GM19023 (cell line): ENCODE measurements around the gene MXI1.
"Not testable (repeated sequence)": the region's sequence is repeated elsewhere in the genome, so short reads cannot be mapped to it uniquely, and the experiment has no call there.

Experiments used
- ATAC-seq: cut with Tn5 transposase; IDR thresholded peaks from one replicate; pipeline ENCODE4 v1.9.1; 2021; ENCODE audit warnings: mild to moderate bottlenecking, moderate library complexity; ENCODE audit not compliant: unreplicated experiment

The MXI1 gene

GRCh38 chr10:110233846-110234245 is 26.4 kb downstream of the MXI1 start:
- no peak for ATAC-seq

- no peak for ATAC-seq
These were observed 30.6 kb downstream of the MXI1 start for GRCh38 chr10:110237894-110238480.

GRCh38 chr10:110239892-110240291 is 32.5 kb downstream of the MXI1 start:
- ATAC-seq: no peak

GRCh38 chr10:110241407-110241806 is 34.0 kb downstream of the MXI1 start:
- ATAC-seq: no peak

GRCh38 chr10:110241841-110242240 is 34.4 kb downstream of the MXI1 start:
- ATAC-seq: no peak

- ATAC-seq: no peak
These were observed 35.1 kb downstream of the MXI1 start for GRCh38 chr10:110242511-110242910.

- no peak for ATAC-seq
These were observed 37.1 kb downstream of the MXI1 start for GRCh38 chr10:110244550-110244949.

GRCh38 chr10:110247833-110248232 is 40.4 kb downstream of the MXI1 start:
- not testable (repeated sequence) for ATAC-seq

GRCh38 chr10:110249489-110249888 is 42.1 kb downstream of the MXI1 start:
- ATAC-seq: peak; percentile 75

GRCh38 chr10:110251392-110251791 is 44.0 kb downstream of the MXI1 start:
- peak; percentile 66 for ATAC-seq

GRCh38 chr10:110252151-110252550 is 44.7 kb downstream of the MXI1 start:
- ATAC-seq: no peak

GRCh38 chr10:110254467-110254866 is 47.1 kb downstream of the MXI1 start:
- ATAC-seq: no peak

- no peak for ATAC-seq
These were observed 51.1 kb downstream of the MXI1 start for GRCh38 chr10:110258542-110258941.

GRCh38 chr10:110259317-110259716 is 51.9 kb downstream of the MXI1 start:
- ATAC-seq: no peak

GRCh38 chr10:110260746-110261477 is 53.5 kb downstream of the MXI1 start:
- no peak for ATAC-seq

- ATAC-seq: no peak
These were observed 55.8 kb downstream of the MXI1 start for GRCh38 chr10:110263164-110263563.

GRCh38 chr10:110265573-110266193 is 58.3 kb downstream of the MXI1 start:
- no peak for ATAC-seq

- no peak for ATAC-seq
These were observed 59.9 kb downstream of the MXI1 start for GRCh38 chr10:110267276-110267675.

GRCh38 chr10:110268442-110268841 is 61.0 kb downstream of the MXI1 start:
- ATAC-seq: no peak

- ATAC-seq: no peak
These were observed 61.6 kb downstream of the MXI1 start for GRCh38 chr10:110268971-110269370.

GRCh38 chr10:110269374-110270318 is 62.2 kb downstream of the MXI1 start:
- no peak for ATAC-seq
